Measurements from ENCODE around the gene ADIPOR1.
"Not testable (repeated sequence)": the region's sequence is repeated elsewhere in the genome, so short reads cannot be mapped to it uniquely, and the experiment has no call there.

Gene ADIPOR1

GRCh38 chr1:202968351-202968750 is 10.2 kb upstream of the ADIPOR1 start:
- DNase-seq, result no peak

- no peak for DNase-seq
These were observed 9.7 kb upstream of the ADIPOR1 start for GRCh38 chr1:202967684-202968281.

GRCh38 chr1:202966006-202966898 is 8.1 kb upstream of the ADIPOR1 start:
- DNase-seq, result no peak

GRCh38 chr1:202965422-202965821 is 7.3 kb upstream of the ADIPOR1 start:
- DNase-seq, result no peak

GRCh38 chr1:202964791-202965410 is 6.8 kb upstream of the ADIPOR1 start:
- DNase-seq, result no peak

- no peak for DNase-seq
These were observed 3.2 kb upstream of the ADIPOR1 start for GRCh38 chr1:202961220-202961880.

GRCh38 chr1:202959276-202959620 is 1.1 kb upstream of the ADIPOR1 start:
- DNase-seq, result no peak

- DNase-seq, result no peak
These were observed 598 bp upstream of the ADIPOR1 start for GRCh38 chr1:202958544-202959275.

- no peak for DNase-seq
These were observed 1.1 kb downstream of the ADIPOR1 start for GRCh38 chr1:202956969-202957368.

GRCh38 chr1:202954057-202954745 is 3.9 kb downstream of the ADIPOR1 start:
- no peak for DNase-seq

GRCh38 chr1:202953392-202953791 is 4.7 kb downstream of the ADIPOR1 start:
- DNase-seq, result no peak

GRCh38 chr1:202952818-202953217 is 5.3 kb downstream of the ADIPOR1 start:
- DNase-seq, result no peak

- DNase-seq, result no peak
These were observed 6.0 kb downstream of the ADIPOR1 start for GRCh38 chr1:202952099-202952498.

GRCh38 chr1:202951437-202951836 is 6.7 kb downstream of the ADIPOR1 start:
- no peak for DNase-seq

- DNase-seq, result no peak
These were observed 12.6 kb downstream of the ADIPOR1 start for GRCh38 chr1:202945483-202945882.

- DNase-seq, result no peak
These were observed 13.6 kb downstream of the ADIPOR1 start for GRCh38 chr1:202944438-202944921.

GRCh38 chr1:202942426-202942825 is 15.7 kb downstream of the ADIPOR1 start:
- DNase-seq, result no peak

GRCh38 chr1:202941372-202941771 is 16.7 kb downstream of the ADIPOR1 start:
- no peak for DNase-seq

GRCh38 chr1:202940561-202940960 is 17.6 kb downstream of the ADIPOR1 start:
- DNase-seq, result no peak

- DNase-seq, result no peak
These were observed 19.7 kb downstream of the ADIPOR1 start for GRCh38 chr1:202938287-202938925.

GRCh38 chr1:202936409-202936808 is 21.7 kb downstream of the ADIPOR1 start:
- not testable (repeated sequence) for DNase-seq
